ENCODE measurements around the gene WIPI1. TPM values are rescaled to one million over a fixed set of nuclear protein-coding genes. Genes with fewer than 3 reads are reported as not detected.

The WIPI1 gene
- total RNA-seq, 6 experiments from 2014 or later, result 62.6 to 90.9 (median 84.9) TPM

- no peak overlapping the region for H3K4me3 Mint-ChIP-seq
- no peak for TF ChIP-seq CTCF (IDR thresholded peaks at IDR 0.05)
- no peaks in the 10 kb centered on the region for H3K9me3 Mint-ChIP-seq
- H3K27ac Mint-ChIP-seq, result no peak overlapping the region
- H3K36me3 Mint-ChIP-seq (ENCODE audit: low read depth), result no peaks in the 10 kb centered on the region
- H3K27me3 Mint-ChIP-seq (ENCODE audit: insufficient read depth), result peaks cover 10% of the 10 kb centered on the region
- H3K4me1 Mint-ChIP-seq (ENCODE audit: low read depth), result peaks cover 46% of the 10 kb centered on the region
- no peak for DNase-seq
Measured at GRCh38 chr17:68460146-68460545, 2.9 kb upstream of the WIPI1 start.

GRCh38 chr17:68459037-68459639, 1.8 kb upstream of the WIPI1 start:
- Mint-ChIP-seq H3K36me3 (ENCODE audit: low read depth) (no peaks in the 10 kb centered on the region), H3K4me3 (no peak overlapping the region), H3K27me3 (ENCODE audit: insufficient read depth) (peaks cover 10% of the 10 kb centered on the region), H3K9me3 (no peaks in the 10 kb centered on the region), H3K4me1 (ENCODE audit: low read depth) (peaks cover 47% of the 10 kb centered on the region), H3K27ac (no peak overlapping the region)
- no peak for DNase-seq
- TF ChIP-seq CTCF (IDR thresholded peaks at IDR 0.05), result no peak

GRCh38 chr17:68458260-68459036, 1.2 kb upstream of the WIPI1 start:
- no peak for DNase-seq
- Mint-ChIP-seq H3K9me3 (no peaks in the 10 kb centered on the region), H3K27ac (peak overlapping the region; percentile 89), H3K36me3 (ENCODE audit: low read depth) (no peaks in the 10 kb centered on the region), H3K27me3 (ENCODE audit: insufficient read depth) (peaks cover 10% of the 10 kb centered on the region), H3K4me3 (peak overlapping the region; percentile 90), H3K4me1 (ENCODE audit: low read depth) (peaks cover 47% of the 10 kb centered on the region)
- no peak for TF ChIP-seq CTCF (IDR thresholded peaks at IDR 0.05)

- DNase-seq, result peak; percentile 98
- peaks cover 10% of the 10 kb centered on the region for H3K27me3 Mint-ChIP-seq (ENCODE audit: insufficient read depth)
- H3K27ac Mint-ChIP-seq, result peak overlapping the region; percentile 89
- no peaks in the 10 kb centered on the region for H3K9me3 Mint-ChIP-seq
- peaks cover 45% of the 10 kb centered on the region for H3K4me1 Mint-ChIP-seq (ENCODE audit: low read depth)
- TF ChIP-seq CTCF (IDR thresholded peaks at IDR 0.05), result no peak
- H3K36me3 Mint-ChIP-seq (ENCODE audit: low read depth), result no peaks in the 10 kb centered on the region
- peak overlapping the region; percentile 90 for H3K4me3 Mint-ChIP-seq
Measured at GRCh38 chr17:68457539-68458259, 403 bp upstream of the WIPI1 start.

- Mint-ChIP-seq H3K4me3 (peak overlapping the region; percentile 99), H3K9me3 (no peaks in the 10 kb centered on the region), H3K4me1 (ENCODE audit: low read depth) (peaks cover 40% of the 10 kb centered on the region), H3K27me3 (ENCODE audit: insufficient read depth) (peaks cover 10% of the 10 kb centered on the region), H3K36me3 (ENCODE audit: low read depth) (no peaks in the 10 kb centered on the region), H3K27ac (peak overlapping the region; percentile 100)
- no peak for TF ChIP-seq CTCF (IDR thresholded peaks at IDR 0.05)
- peak; percentile 88 for DNase-seq
Measured at GRCh38 chr17:68456339-68457167, 743 bp downstream of the WIPI1 start.

Data from HFFc6 (cell line).